GM19238 (cell line): Measurements from ENCODE around the gene PIWIL1.

Experiments
- DNase-seq: peaks from one replicate; pipeline ENCODE4 v3.0.0; 2011; ENCODE audit warnings: low spot score; ENCODE audit not compliant: insufficient read length

The PIWIL1 gene

DNA sequence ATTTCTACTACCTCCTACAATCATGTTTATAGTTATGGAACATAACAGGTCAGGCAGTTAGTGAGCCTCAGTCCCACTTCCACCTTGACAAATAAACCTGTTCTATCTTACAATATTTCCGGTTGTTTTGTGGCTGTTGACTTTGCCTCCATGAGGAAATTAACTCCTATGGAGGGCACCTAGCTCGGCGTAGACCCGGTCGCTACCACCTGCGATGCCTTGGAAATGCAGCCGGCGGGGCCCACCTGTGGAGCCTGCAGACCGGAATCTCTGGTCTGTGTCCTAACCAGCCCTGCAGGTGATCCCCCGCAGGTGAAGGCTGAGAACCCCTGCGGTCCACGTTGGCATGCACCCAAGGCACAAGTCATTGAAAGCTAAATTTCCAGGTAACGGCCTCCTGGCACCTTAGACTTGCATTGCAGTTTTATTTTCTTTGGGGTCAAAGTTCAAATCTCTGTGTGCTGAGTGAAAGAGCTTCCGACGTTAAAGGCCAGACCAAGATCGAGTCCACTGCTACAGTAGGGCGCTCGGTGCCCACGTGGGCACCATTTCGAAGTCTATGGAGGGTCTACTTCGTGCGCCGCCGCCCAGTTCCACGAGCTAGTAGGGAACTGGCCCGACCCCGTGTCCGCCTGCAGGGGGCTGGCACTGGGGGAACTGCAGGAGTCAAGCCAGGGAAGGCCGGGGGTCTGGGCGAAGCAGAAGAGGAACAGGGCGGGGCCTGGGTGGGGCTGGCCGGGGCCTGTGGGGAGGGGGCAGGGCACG is 782 bp upstream of the PIWIL1 start:
- DNase-seq, result no peak

DNA sequence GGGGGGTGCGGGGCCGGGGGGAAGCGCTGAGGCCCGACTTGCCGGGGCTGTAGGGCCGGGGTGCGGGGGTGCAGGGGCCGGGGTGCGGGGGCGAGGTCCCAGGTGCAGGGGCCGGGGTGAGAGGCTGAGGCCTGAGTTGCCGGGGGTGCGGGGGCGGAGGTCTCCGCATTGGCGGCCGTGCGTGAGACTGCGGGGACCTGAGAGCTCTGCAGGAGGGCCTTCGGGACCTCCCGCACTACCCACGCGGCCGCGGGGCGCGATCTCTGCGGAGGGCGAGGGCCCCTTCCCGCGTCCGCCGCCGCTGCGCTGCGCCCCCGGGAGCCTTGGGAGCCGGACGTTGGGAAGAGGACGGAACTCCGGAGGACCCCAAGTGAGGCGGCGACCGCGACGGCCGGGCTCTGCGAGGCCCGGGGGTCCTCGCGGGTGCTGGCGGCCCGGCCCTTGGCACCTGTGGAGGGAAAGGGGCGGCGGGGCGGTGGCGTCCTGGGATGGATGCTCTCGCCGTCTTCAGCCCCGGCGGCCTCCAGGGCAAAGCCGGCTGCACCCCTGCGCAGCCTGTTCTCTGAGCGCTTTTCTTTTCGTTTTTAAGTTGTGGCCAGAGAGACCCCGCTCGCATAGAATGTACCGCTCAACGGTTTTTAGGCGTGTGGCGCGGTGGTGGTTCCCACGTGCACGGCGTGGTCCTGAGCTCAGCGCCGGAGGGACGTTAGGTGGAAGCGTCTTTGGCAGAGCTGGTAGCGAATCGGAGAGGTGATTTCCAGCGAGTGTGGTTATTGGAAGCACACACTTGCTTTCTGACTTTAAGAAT is 1.3 kb downstream of the PIWIL1 start:
- DNase-seq, result no peak

DNA sequence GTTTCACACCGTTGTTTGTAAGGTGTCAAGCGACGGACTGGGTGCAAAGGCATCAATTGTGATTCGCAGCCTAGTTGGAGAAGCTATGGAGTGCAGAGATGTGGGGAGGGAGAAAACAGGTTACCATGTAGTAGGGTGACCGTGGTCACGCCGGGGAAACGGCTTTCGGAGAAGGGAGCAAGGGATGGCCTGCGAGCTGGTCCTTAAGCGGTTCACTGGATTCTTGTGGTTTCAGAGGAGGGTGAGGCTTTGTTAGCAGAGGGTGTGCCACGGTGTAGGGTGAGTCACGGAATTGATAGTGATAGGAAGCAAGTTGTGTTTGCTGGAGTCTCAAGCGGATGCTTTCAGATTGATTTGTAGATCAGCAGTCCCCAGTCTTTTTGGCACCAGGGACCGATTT is 2.3 kb downstream of the PIWIL1 start:
- DNase-seq, result no peak

DNA sequence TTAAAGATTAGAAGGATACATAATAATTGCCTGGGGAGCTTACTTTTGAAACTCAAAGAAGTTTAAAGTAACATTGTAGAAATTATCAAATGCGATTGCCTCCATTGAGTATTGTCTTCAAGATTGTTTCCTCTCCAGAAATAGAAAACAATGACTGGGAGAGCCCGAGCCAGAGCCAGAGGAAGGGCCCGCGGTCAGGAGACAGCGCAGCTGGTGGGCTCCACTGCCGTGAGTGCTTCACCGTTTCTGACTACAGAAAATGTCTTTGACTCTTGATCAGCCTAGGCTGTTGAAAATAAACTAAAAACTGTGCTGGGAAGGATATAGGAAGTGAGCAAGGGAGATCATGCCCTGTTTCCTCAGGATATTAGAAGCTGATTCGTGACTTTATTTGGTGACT is 4.8 kb downstream of the PIWIL1 start:
- DNase-seq, result no peak

DNA sequence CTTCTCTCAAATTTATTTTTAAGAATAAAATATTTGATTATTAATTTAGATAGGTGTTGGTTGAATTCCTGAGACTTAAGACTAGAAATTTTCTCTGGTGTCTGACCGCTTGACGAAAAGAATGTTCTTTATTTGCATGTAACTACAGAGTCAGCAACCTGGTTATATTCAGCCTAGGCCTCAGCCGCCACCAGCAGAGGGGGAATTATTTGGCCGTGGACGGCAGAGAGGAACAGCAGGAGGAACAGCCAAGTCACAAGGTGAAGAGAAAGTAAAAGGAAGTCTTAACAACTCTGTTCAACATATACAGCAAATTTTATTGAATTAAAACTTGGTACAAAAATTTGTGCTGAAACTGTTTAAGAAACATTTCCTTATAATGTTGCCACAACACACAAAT is 5.2 kb downstream of the PIWIL1 start:
- DNase-seq, result no peak

DNA sequence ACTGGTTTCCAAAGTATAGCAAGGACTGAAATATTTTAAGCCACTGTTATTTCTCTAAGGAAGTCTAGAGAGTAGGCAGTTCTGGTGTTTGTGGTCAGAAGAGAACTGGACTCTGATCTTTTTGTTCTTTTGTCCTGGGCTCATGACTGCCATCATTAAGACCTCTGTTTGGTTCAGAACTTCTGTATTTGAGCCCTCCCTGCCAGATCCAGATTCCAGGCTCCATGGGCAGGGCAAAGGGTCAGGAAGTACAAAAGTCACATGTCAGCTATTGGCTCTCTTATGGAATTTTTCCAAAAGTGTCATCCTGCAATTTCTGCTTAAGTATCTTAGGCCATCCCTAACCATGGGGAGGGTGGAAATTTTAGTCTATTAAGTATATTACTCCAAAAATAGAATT is 6.8 kb downstream of the PIWIL1 start:
- no peak for DNase-seq

DNA sequence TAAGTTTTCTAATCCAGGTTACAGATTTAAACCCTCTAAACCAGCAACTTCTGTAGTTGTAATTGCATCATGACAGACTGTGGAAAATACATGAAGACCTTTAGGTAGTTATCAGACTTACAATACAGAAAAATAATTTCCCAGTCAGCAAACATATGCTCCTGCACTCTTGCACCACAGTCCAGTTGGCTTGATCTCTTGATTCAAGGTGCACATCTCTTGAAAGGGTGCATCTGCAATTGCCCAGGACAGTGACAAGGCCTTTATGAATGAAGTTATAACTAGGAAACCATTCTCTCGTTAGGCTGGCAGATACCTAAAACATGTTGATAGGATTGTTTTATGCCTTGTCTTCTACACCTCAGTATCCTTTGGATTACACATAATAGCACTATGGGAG is 7.6 kb downstream of the PIWIL1 start:
- no peak for DNase-seq

DNA sequence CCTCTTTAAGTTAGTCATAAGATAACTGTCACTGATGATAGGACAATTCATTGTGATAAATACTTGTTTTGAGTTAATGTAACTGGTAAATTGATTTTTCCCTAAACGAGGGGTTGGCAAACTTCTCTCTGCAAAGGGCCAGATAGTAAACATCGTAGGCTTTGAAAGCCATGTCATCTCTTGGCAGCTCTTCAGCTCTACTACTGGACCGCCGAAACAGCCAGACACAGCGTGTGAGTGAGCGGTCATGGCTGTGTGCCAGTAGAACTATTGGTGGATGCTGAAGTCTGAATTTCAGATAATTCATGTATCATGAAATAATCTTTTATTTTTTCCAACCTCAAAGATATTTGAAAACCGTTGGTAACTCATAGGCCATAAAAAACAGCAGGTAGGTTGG is 9.9 kb downstream of the PIWIL1 start:
- DNase-seq, result no peak

DNA sequence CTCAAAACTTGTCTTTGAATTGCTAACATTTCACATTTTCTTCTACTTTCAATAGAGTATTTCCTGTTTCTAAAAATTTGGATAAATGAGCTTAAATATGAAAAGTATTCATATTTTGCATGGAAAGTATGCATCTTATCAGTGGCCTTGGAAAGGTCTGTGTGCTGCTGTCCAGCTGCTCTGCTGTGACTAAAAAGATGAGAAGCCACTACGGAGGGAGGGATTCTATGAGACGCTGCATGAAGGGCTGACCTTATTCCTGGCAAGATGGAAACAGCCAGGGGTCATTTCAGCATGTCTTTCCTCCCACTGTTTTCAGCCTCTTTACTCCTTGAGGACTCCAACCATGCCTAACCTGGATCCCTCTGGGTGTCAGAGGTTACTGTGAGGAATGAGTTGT is 13.0 kb downstream of the PIWIL1 start:
- no peak for DNase-seq

DNA sequence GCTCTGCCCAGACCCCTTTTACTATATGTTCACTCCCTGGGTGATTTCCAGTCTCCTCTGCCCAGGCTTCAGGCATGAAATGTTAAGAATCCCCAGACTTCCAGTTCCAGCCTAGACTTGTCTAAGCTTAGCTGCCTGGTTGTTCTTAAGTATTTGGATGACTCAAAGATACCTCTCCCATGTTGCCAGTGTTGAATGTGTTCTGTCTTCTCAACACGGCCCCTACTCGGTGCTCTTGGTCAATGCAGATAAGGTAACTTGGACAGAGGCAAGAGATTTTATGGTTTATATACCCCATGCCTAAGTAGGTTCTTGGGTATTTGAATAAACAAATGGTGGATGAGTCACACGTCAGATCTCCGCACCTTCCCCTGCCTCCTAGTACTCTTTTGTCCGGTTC is 13.6 kb downstream of the PIWIL1 start:
- DNase-seq, result no peak

DNA sequence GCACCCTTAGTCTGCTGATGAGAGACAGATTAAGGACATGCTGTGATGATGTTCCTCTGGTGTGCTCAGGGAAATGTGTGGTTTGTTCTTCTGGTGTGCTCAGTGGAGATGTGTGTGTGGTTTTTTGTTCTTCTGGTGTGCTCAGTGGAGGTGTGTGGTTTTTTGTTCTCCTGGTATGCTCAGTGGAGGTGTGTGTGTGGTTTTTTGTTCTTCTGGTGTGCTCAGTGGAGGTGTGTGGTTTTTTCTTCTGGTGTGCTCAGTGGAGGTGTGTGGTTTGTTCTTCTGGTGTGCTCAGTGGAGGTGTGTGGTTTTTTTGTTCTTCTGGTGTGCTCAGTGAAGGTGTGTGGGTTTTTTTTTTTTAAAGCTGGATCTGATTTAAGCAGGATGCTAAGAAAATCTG is 15.4 kb downstream of the PIWIL1 start:
- no peak for DNase-seq

DNA sequence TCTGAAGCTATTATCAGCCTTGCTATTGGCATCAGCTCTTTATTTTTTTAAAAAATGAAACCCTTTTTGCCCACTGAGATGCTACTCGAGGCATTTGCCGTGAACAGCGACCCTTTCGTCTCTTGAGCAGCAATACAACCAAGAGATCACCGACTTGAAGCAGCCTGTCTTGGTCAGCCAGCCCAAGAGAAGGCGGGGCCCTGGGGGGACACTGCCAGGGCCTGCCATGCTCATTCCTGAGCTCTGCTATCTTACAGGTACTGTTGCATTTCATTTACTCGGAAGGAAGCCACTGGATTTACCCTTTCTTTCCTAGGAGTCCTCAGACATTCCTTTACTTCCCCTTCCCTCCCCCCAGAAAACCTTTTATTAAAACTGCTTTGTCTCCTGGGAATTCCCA is 16.7 kb downstream of the PIWIL1 start:
- DNase-seq, result no peak

DNA sequence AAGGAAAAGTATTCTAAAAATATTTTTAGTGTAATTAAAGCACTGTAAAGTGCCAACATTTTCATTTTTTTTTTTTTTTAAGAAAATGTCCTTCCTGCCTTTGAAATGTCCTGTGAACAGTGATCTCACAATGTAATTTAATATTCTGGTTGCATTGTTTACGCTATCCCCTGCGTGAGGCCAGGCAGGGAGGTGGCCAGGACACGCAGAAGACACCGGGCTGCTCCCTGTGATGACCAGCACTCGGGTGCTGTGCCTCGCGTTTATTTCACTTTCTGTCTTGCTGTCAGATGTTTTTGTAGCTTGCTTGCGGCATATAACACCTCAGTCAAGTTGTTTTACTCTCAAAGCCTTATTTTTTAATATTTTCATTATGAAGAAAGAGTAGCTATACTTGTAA is 18.5 kb downstream of the PIWIL1 start:
- no peak for DNase-seq

DNA sequence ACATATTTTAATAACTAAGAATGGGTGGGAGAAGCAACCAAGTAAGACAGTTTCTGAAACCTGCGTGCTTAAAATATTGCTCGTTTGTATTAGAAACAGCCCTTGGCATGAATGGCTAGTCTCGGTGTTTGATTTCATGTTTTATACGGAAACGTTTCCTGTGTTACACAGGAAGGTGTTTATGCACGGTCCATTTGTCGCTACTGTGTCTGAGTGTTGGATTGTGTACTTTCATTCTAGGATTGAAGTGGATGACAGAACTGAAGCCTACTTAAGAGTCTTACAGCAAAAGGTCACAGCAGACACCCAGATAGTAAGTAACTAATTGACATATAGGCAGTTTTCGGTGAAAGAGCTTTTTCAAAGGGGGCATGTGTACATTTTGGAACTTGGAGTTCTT is 19.6 kb downstream of the PIWIL1 start:
- DNase-seq, result no peak

DNA sequence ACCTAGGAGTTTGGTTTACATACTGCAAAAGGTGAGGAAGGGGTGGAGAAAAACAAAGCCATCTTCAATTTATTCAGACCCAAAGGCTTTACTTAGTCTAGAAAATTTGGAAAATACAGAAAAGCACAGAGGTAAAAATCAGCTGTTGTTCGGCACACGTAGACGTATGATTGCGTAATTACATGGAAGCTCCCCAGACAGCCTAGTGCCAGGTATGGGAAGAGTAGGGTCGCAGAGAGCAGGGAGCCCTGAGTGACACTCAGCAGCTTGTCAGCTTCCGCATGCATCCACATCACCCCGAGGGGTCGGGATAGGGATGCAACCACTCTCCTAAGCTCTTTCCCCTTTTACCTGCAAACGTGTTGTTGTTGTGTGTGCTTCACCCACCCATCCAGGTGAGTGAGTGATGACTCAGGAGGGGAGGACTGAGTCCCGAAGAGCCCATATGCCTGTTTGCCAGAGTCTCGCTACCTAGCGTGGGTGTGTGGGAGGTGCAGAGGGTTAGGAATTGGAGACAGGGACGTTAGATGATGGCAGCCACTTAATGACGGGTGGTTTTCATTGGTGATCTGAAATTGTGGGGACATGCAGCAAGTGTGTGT is 20.1 kb downstream of the PIWIL1 start:
- no peak for DNase-seq

DNA sequence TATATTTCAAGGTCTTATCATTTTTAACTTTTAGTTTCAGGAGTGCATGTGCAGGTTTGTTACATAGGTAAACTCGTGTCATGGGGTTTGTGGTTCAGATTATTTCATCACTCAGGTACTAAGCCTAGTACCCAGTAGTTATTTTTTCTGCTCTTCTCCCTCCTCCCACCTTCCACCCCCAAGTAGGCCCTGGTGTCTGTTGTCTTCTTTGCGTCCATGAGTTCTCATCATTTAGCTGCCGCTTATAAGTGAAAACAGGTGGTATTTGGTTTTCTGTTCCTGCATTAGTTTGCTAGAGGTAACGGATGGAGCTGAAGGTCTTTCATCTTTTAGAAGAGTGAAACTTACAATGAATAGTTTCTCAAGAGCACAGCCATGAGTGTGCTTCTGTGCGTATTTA is 24.4 kb downstream of the PIWIL1 start:
- no peak for DNase-seq

DNA sequence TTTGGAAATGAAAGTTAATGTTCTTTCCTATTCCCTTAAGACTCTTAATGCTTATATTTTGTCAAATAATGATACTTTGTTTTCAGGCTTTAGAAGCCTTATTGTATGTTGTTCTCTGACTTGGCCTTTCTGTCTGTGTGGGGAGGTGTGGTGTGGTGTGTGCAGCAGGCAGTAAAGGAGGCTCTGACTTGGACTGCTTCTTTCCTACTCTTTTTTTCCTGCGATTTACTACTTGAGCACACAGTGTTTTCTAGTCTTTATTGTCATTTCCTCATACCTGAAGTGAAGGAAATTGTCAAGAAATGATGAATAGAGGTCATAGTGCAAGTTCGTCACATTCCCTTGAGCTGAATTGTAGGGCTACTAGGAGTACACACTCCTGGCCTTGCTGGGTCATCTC is 26.9 kb downstream of the PIWIL1 start:
- DNase-seq, result no peak

DNA sequence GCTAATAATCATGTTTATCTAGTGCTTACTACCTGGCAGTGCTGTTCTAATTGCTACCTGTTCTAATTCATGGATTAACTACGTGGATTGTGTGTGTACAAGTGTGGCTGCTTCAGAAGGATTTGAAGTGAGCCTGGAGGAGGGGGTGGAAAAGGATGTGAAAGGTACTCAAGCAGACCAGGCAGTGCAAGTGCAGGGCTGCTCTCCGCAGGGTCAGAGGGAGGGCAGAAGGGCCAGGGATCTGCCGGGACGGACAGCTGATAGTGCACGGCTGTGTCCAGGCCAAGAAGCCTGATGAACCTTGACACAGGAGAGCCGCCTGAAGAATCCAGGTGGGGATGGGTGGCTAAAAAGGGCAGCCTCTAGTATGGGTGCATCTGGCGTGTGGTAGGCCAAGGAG is 28.5 kb downstream of the PIWIL1 start:
- DNase-seq, result no peak

DNA sequence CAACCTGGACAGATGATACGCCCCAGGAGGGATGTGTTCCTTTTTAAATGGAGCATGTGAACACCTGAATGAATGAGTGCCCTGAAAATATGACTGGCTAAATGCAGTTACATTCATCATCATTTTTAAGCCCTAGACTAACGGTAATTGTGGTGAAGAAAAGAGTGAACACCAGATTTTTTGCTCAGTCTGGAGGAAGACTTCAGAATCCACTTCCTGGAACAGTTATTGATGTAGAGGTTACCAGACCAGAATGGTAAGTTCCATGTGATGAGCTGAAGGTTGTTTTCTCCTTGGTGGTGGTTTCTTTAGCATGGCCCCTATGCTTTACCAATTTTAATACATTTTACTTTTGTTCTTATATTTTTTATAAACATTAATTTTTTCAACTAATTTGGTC is 29.3 kb downstream of the PIWIL1 start:
- no peak for DNase-seq

DNA sequence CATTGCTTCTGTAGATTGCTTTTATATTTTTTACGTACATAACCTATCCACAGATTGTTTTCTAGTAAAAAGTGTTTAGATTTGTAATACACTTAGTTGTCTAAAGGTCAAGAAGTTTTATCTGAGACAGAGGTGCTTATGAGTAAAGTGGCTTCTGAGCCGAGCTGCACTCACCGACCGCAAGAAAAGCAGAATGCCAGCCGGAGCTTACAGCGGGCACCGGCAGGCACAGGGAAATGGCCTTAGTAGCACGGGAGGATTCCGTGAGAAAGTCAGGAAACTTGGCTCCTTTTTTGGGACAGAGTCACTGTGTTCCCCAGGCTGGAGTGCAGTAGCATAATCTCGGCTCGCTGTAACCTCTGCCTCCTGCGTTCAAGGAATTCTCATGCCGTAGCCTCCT is 29.8 kb downstream of the PIWIL1 start:
- DNase-seq, result no peak

DNA sequence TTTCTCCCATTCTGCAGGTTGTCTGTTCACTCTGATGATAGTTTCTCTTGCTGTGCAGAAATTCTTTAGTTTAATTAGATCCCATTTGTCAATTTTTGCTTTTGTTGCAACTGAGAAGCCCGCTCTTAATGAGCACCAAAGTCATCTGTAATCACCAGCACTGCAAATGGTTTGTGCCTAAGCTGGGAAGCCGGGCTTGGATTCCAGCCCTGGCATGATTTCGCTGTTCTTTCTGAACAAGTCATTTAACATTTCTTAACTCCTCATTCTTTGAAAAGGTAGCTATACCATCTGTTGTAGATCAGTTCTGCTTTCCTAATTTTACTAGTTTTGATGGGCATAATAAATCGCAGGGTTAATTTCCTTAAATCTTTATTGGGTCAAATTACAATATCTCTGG is 32.1 kb downstream of the PIWIL1 start:
- no peak for DNase-seq

DNA sequence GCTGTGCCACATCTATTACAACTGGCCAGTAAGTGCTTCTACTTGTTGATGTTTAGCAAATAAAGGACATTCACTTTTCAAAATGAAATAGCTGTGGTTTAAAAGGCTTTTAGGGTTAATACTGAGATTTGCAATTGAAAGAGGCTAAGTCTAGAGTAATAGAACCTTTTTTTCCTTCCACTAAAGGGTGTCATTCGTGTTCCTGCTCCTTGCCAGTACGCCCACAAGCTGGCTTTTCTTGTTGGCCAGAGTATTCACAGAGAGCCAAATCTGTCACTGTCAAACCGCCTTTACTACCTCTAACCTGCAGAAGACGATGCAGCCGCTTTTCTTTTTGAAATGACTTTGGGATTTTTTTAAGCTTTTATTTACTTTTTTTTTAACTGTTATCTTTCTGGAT is 33.6 kb downstream of the PIWIL1 start:
- DNase-seq, result no peak

DNA sequence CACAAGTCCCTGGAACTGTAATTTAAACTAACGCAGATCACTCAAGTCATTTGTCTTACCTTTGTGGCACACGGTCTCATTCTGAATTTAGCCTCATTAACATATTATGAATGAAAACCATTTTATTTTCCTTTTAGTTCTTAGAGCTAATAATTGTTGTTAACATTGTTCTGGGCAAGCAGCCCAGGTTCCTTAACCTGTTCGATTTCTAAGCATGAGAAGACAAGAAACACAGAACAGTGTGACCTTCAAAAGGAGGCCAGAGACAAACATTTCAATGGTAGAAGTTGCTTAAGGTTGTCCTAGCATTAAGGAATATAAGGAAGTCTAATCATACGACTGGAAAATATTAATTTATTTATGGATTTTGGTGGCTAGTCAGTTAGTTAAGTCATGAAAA is 35.2 kb downstream of the PIWIL1 start:
- no peak for DNase-seq
